HepG2 (cell line): ENCODE measurements around the gene CCN2. TPM values are rescaled to one million over a fixed set of nuclear protein-coding genes. Genes with fewer than 3 reads are reported as not detected.
A peak's percentile ranks its signal among the peaks of the same experiment; 100 is the strongest.

Experiments used
- FLYWCH1 ChIP-seq: sonication (generic); formaldehyde crosslinking; IDR thresholded peaks from 2 replicates; pipeline ENCODE4 v1.8.1; 2023; ENCODE audit warnings: mild to moderate bottlenecking, missing genetic modification reagents
- GFI1 ChIP-seq: sonication (generic); formaldehyde crosslinking; IDR thresholded peaks from 2 replicates; pipeline ENCODE4 v1.5.0; 2020; ENCODE audit warnings: missing genetic modification reagents, mild to moderate bottlenecking, borderline replicate concordance
- MIER2 ChIP-seq: IDR thresholded peaks from 2 replicates; pipeline ENCODE4 v1.6.1; 2016; ENCODE audit warnings: missing biosample characterization, missing genetic modification reagents
- POLR2A ChIP-seq, 2 experiments: IDR thresholded peaks; 2 replicates each; pipeline ENCODE4 v1.6.1; 2011; ENCODE audit warnings: low read depth in 2 of 2, low read length in 2 of 2, mild to moderate bottlenecking in 1 of 2, moderate library complexity in 1 of 2; ENCODE audit not compliant: insufficient read depth in 1 of 2
- RARA ChIP-seq: IDR thresholded peaks from 2 replicates; pipeline ENCODE4 v1.6.1; 2016; ENCODE audit warnings: missing genetic modification reagents, missing compliant biosample characterization
- RFX1 ChIP-seq: fragments of 450-650 bp; IDR thresholded peaks from 2 replicates; pipeline ENCODE4 v1.6.1; 2017
- SIN3A ChIP-seq: IDR thresholded peaks from 2 replicates; pipeline ENCODE4 v1.6.1; 2011; ENCODE audit warnings: low read depth, mild to moderate bottlenecking, control low read depth, low read length, borderline replicate concordance
- SKI ChIP-seq: fragments of 450-650 bp; IDR thresholded peaks from one replicate; pipeline ENCODE4 v1.6.1; 2018; ENCODE audit warnings: mild to moderate bottlenecking; ENCODE audit not compliant: partially characterized antibody
- SOX13 ChIP-seq, 3 experiments: fragments of 450-650 bp in 1 of 3; sonication (generic) in 1 of 3; formaldehyde crosslinking in 1 of 3; IDR thresholded peaks in 2 of 3; conservative IDR thresholded peaks in 1 of 3; 2 replicates each; pipeline versions ENCODE4 v1.5.0 to v1.6.1; 2016 to 2020; ENCODE audit warnings: antibody characterized with exemption in 1 of 3, mild to moderate bottlenecking in 1 of 3, missing compliant biosample characterization in 1 of 3, missing genetic modification reagents in 1 of 3, moderate library complexity in 1 of 3
- THAP11 ChIP-seq: IDR thresholded peaks from 2 replicates; pipeline ENCODE4 v1.6.1; 2016; ENCODE audit warnings: missing biosample characterization, missing genetic modification reagents
- TSC22D2 ChIP-seq: sonication (generic); formaldehyde crosslinking; IDR thresholded peaks from 2 replicates; pipeline ENCODE4 v1.5.1; 2020; ENCODE audit warnings: missing genetic modification reagents, mild to moderate bottlenecking, borderline replicate concordance
- ZBTB26 ChIP-seq: IDR thresholded peaks from 2 replicates; pipeline ENCODE4 v1.6.1; 2016; ENCODE audit warnings: missing compliant biosample characterization, missing genetic modification reagents, borderline replicate concordance
- ZC3H13 ChIP-seq: sonication (generic); formaldehyde crosslinking; IDR thresholded peaks from 2 replicates; pipeline ENCODE4 v1.8.1; 2023; ENCODE audit warnings: mild to moderate bottlenecking, missing genetic modification reagents, moderate library complexity
- ZNF207 ChIP-seq: fragments of 450-650 bp; IDR thresholded peaks from 2 replicates; pipeline ENCODE4 v1.6.1; 2016; ENCODE audit warnings: antibody characterized with exemption, borderline replicate concordance
- ZNF260 ChIP-seq: sonication (generic); formaldehyde crosslinking; IDR thresholded peaks from 2 replicates; pipeline ENCODE4 v1.4.0; 2020; ENCODE audit warnings: missing genetic modification reagents, low read depth, mild to moderate bottlenecking, borderline replicate concordance
- ZNF543 ChIP-seq: sonication (generic); formaldehyde crosslinking; IDR thresholded peaks from 2 replicates; pipeline ENCODE4 v1.4.0; 2020; ENCODE audit warnings: mild to moderate bottlenecking, missing genetic modification reagents
- ZNF614 ChIP-seq: IDR thresholded peaks from 2 replicates; pipeline ENCODE4 v1.6.1; 2018; ENCODE audit warnings: missing biosample characterization, missing genetic modification reagents, inconsistent platforms, borderline replicate concordance
- ZNF652 ChIP-seq: IDR thresholded peaks from 2 replicates; pipeline ENCODE4 v1.6.1; 2016; ENCODE audit warnings: low read depth, borderline replicate concordance
- ZNF747 ChIP-seq: sonication (generic); formaldehyde crosslinking; IDR thresholded peaks from 2 replicates; pipeline ENCODE4 v1.8.1; 2023; ENCODE audit warnings: missing genetic modification reagents, mild to moderate bottlenecking, borderline replicate concordance
- polyA plus RNA-seq, 8 experiments: library from polyadenylated mRNA; depleted of rRNA in 3 of 8; stranded (reverse) in 7 of 8; unstranded in 1 of 8; fragments of >200 nt; fragmentation: Illumina TruSeq in 4 of 8; extraction: Trizol in 4 of 8; gene quantifications; 2 replicates each; pipeline versions ENCODE4 v1.2.1 to v1.2.3, GENCODE V29; 2011 to 2016; ENCODE audit warnings: low read depth in 4 of 8, missing spikeins in 1 of 8, mixed read lengths in 1 of 8; ENCODE audit not compliant: insufficient read depth in 1 of 8
- total RNA-seq, 5 experiments: library from RNA; depleted of rRNA; stranded (reverse); fragments of >200 nt; fragmentation: Illumina TruSeq; extraction: Trizol; gene quantifications; 2 replicates each; pipeline ENCODE4 v1.2.3, GENCODE V29; 2016; ENCODE audit warnings: low read depth in 1 of 5

The CCN2 gene
- total and polyA plus RNA-seq, 2 of the 13 experiments (the other 11 are each of a cell fraction or from before 2014, with no cell fraction given), result 34.7 to 316 TPM

GRCh38 chr6:131946992-131947955, 3.9 kb downstream of the CCN2 start (continued):
- no peak for TF ChIP-seq ZNF260 (CRISPR knock-in tag)
- peak; percentile 65; the same call in 1 of the 2 replicates for TF ChIP-seq ZNF747
- peak; percentile 64; the same call in 1 of the 2 replicates for TF ChIP-seq ZNF614 (CRISPR knock-in tag)
- TF ChIP-seq ZNF543, result 0 out of 2 replicates have a peak, but pooled peaks have one; percentile 23
- peak; percentile 69; the same call in 1 of the 2 replicates for TF ChIP-seq ZNF652 (CRISPR knock-in tag)
- TF ChIP-seq THAP11 (CRISPR knock-in tag), result peak; percentile 36; the same call in 1 of the 2 replicates
- 0 out of 2 replicates have a peak, but pooled peaks have one; percentile 36 for TF ChIP-seq TSC22D2 (CRISPR knock-in tag)
- TF ChIP-seq ZNF207, result no peak
- TF ChIP-seq GFI1 (CRISPR knock-in tag), result no peak
- peak; percentile 66 to 86 for TF ChIP-seq POLR2A (IDR thresholded peaks at IDR 0.05; ENCODE audit: insufficient read depth in 1 of 2, low read depth in 2 of 2, low read length in 2 of 2)
- TF ChIP-seq MIER2 (CRISPR knock-in tag), result 0 out of 2 replicates have a peak, but pooled peaks have one; percentile 12
- TF ChIP-seq SIN3A, result peak; percentile 72; the same call in 1 of the 2 replicates
- no peak for TF ChIP-seq ZBTB26 (CRISPR knock-in tag)
- TF ChIP-seq SOX13 (IDR thresholded peaks at IDR 0.05), result no peak
- TF ChIP-seq SOX13 (CRISPR knock-in tag; conservative IDR thresholded peaks at IDR 0.05 in 1 of 2, IDR thresholded peaks at IDR 0.05 in 1 of 2), result peak in 1 of 2 experiments; percentile 20; a peak in 3 of 4 replicates
- 0 out of 2 replicates have a peak, but pooled peaks have one; percentile 4 for TF ChIP-seq RARA (CRISPR knock-in tag)
- TF ChIP-seq RFX1, result peak; percentile 55
- no peak for TF ChIP-seq SKI
- TF ChIP-seq FLYWCH1 (CRISPR knock-in tag), result peak; percentile 57; the same call in 1 of the 2 replicates
- TF ChIP-seq ZC3H13, result peak; percentile 68; the same call in 1 of the 2 replicates
- TF ChIP-seq, all 625 proteins: peak for 80
